Ascending aorta (tissue), 2 donors: ENCODE data around the gene GC. TPM values are rescaled to one million over a fixed set of nuclear protein-coding genes. Genes with fewer than 3 reads are reported as not detected.
"Not testable (repeated sequence)": the region's sequence is repeated elsewhere in the genome, so short reads cannot be mapped to it uniquely, and the experiment has no call there.

Experiments used
- DNase-seq, 2 donors: peaks; one replicate each; pipeline ENCODE4 v3.0.0-alpha.2; 2019; ENCODE audit warnings: low spot score in 2 of 2
- H3K27ac ChIP-seq, 2 donors: fragments of 200-600 bp; sonication (generic); one replicate each; pipeline ENCODE4 v1.5.1; 2016 to 2017; ENCODE audit warnings: mild to moderate bottlenecking in 1 of 2
- H3K27me3 ChIP-seq: fragments of 200-600 bp; sonication (generic); one replicate; pipeline ENCODE4 v1.5.1; 2017
- H3K36me3 ChIP-seq, 2 donors: fragments of 200-600 bp; sonication (generic); one replicate each; pipeline ENCODE4 v1.5.1; 2016
- H3K4me1 ChIP-seq, 2 donors: fragments of 200-600 bp; sonication (generic); one replicate each; pipeline ENCODE4 v1.5.1; 2016 to 2017; ENCODE audit warnings: mild to moderate bottlenecking in 1 of 2
- H3K4me3 ChIP-seq, 2 donors: fragments of 200-600 bp; sonication (generic); one replicate each; pipeline ENCODE4 v1.5.1; 2016 to 2017; ENCODE audit warnings: mild to moderate bottlenecking in 1 of 2
- H3K9me3 ChIP-seq, 2 donors: fragments of 200-600 bp; sonication (generic); one replicate each; pipeline ENCODE4 v1.5.1; 2016
- intact Hi-C: fragments of 100-400 bp; cut with DNase I; formaldehyde crosslinking; loops from one replicate; pipeline ENCODE4 v1.15.1; 2023
- total RNA-seq: library from RNA; depleted of rRNA; stranded (reverse); fragments of >200 nt; gene quantifications from one replicate; pipeline ENCODE4 v1.1.0, GENCODE V29; 2016
- TF ChIP-seq, protein P1 (sequence below), 3 experiments: fragments of 200-600 bp in 2 of 3; fragments of 450-650 bp in 1 of 3; sonication (generic) in 2 of 3; IDR thresholded peaks; one replicate each; pipeline ENCODE4 v1.5.1; 2016 to 2019; ENCODE audit warnings: antibody characterized with exemption in 3 of 3, mild to moderate bottlenecking in 1 of 3, moderate library complexity in 1 of 3

Gene GC
- total RNA-seq, 1 donor from 2014 or later, result 30.0 TPM

DNA sequence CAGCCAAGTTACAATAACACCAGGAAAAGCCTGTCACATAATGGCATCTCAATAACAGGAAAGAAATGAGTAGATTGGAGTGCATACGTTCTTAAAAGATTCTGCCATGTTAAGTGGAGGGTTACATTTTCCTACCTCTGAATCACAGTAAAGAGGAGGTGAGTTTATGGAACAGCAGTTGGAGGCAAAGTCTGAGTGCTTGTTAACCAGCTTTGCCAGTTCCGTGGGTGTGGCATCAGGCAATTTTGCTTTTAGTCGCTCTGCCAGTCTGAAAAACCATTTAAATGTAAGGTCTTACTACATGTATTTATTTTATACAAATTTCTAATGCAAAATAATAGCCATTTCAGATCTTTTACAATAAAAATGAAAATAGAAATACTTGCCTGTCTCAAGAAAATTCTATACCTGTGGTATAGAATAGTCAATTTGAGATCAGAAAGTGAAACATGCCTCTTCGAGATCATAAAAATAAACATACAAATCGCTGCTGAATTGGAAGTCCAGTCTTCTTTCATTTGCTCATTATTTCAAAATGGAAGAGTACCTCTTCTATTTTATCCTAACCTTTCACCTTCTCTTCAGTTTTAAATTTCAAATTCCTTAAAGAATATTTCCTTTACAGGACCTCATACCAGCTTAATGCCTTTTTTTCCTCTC is 31.4 kb downstream of the GC start:
- TF ChIP-seq, protein P1, sequence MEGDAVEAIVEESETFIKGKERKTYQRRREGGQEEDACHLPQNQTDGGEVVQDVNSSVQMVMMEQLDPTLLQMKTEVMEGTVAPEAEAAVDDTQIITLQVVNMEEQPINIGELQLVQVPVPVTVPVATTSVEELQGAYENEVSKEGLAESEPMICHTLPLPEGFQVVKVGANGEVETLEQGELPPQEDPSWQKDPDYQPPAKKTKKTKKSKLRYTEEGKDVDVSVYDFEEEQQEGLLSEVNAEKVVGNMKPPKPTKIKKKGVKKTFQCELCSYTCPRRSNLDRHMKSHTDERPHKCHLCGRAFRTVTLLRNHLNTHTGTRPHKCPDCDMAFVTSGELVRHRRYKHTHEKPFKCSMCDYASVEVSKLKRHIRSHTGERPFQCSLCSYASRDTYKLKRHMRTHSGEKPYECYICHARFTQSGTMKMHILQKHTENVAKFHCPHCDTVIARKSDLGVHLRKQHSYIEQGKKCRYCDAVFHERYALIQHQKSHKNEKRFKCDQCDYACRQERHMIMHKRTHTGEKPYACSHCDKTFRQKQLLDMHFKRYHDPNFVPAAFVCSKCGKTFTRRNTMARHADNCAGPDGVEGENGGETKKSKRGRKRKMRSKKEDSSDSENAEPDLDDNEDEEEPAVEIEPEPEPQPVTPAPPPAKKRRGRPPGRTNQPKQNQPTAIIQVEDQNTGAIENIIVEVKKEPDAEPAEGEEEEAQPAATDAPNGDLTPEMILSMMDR (IDR thresholded peaks at IDR 0.05), result no peak
- H3K27me3 ChIP-seq, result no peaks in the 10 kb centered on the region
- no peak overlapping the region for H3K27ac ChIP-seq
- H3K36me3 ChIP-seq, result no peaks in the 10 kb centered on the region
- intact Hi-C loops, result no loop called here
- no peaks in the 10 kb centered on the region for H3K9me3 ChIP-seq
- no peak for DNase-seq
- no peak overlapping the region for H3K4me3 ChIP-seq
- no peaks in the 10 kb centered on the region for H3K4me1 ChIP-seq

DNA sequence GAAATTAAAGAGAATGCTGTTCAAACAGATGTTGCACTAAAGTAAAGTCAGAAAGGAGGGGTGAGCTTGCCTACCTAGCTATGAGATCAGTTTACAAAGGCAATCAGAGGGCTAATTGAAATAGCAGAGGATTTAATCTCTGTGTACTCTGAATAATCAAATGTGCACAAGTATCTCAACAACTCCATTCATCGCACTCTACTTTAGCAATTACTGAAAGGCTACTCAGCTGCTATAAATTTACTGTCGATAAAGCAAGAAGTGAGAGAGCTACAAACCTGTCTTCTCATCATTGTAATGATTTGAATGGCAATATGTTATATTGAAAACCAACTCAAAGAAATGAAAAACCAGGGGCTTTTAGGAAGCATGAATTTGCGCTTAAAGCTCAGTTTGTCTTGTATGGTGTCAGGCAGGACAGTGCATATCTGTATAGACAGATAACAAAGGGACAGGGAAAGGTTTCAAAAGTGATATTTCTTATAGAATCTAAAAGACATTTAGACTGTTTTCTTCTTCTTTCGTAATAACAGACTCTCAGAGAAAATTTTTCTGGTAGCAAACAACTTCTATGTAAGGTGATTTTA is 34.8 kb downstream of the GC start:
- H3K4me3 ChIP-seq, result no peak overlapping the region
- DNase-seq, result no peak
- H3K9me3 ChIP-seq, result no peaks in the 10 kb centered on the region
- intact Hi-C loops, result no loop called here
- TF ChIP-seq, protein P1 (IDR thresholded peaks at IDR 0.05), result no peak
- no peaks in the 10 kb centered on the region for H3K4me1 ChIP-seq
- H3K27me3 ChIP-seq, result no peaks in the 10 kb centered on the region
- H3K36me3 ChIP-seq, result no peaks in the 10 kb centered on the region
- H3K27ac ChIP-seq, result no peak overlapping the region

DNA sequence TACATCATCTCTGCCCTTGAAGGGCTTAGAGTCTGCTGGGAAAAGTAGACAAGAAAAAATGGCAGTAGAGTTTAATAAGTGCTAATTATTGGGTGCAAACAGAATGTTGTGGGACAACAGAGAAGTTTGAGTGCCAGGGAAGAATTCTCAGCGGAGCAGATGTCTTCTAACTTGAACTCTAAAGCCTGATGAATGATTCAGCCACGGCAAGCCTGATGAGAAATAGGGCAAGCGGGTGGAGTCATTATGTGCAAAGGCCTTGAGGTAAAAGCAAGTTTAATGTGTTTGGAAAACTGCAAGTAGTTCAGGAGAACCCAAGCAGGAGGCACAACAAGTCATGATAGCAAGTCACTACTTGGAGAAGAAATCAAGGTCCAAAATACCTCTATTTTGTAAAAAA is 37.5 kb downstream of the GC start:
- no peaks in the 10 kb centered on the region for H3K36me3 ChIP-seq
- H3K4me3 ChIP-seq, result no peak overlapping the region
- intact Hi-C loops, result no loop called here
- H3K4me1 ChIP-seq, result no peaks in the 10 kb centered on the region
- no peaks in the 10 kb centered on the region for H3K9me3 ChIP-seq
- H3K27me3 ChIP-seq, result no peaks in the 10 kb centered on the region
- no peak for DNase-seq
- TF ChIP-seq, protein P1 (IDR thresholded peaks at IDR 0.05), result no peak
- no peak overlapping the region for H3K27ac ChIP-seq

DNA sequence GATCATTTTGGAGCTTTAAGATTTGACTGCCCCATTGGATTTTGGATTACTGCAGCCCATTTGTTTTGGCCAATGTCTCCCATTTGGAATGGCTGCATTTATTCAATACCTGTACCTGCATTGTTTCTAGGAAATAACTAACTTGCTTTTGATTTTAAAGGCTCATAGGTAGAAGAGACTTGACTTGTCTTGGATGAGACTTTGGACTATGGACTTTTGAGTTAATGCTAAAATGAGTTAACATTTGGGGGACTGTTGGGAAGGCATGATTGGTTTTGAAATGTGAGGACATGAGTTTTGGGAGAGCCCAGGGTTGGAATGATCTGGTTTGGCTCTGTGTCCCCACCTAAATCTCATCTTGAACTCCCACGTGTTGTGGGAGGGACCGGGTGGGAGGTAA is 45.1 kb downstream of the GC start:
- H3K4me3 ChIP-seq, H3K9me3 ChIP-seq, DNase-seq, H3K4me1 ChIP-seq, H3K27ac ChIP-seq, H3K27me3 ChIP-seq, intact Hi-C loops, H3K36me3 ChIP-seq: not testable (repeated sequence)

DNA sequence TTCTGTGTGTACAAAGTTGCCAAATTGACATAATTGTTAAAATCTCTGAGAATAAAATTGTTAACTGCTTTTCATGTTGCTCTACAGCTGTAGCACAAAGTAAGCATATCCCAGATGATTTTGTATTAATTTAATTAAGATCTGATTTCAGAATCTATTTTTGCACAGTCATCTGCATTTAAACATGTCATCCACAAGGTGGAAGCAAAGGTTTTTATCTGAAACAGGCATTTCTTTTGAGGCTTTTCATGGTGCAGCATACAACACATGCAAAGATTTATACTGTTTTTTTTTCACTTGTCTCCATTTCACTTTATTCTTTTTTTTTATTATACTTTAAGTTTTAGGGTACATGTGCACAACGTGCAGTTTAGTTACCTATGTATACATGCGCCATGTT is 51.2 kb downstream of the GC start:
- no peak for DNase-seq
- TF ChIP-seq, protein P1 (IDR thresholded peaks at IDR 0.05), result no peak
- H3K4me1 ChIP-seq, result no peaks in the 10 kb centered on the region
- no peaks in the 10 kb centered on the region for H3K9me3 ChIP-seq
- H3K36me3 ChIP-seq, result no peaks in the 10 kb centered on the region
- intact Hi-C loops, result no loop called here
- no peaks in the 10 kb centered on the region for H3K27me3 ChIP-seq
- H3K4me3 ChIP-seq, result no peak overlapping the region
- H3K27ac ChIP-seq, result no peak overlapping the region

DNA sequence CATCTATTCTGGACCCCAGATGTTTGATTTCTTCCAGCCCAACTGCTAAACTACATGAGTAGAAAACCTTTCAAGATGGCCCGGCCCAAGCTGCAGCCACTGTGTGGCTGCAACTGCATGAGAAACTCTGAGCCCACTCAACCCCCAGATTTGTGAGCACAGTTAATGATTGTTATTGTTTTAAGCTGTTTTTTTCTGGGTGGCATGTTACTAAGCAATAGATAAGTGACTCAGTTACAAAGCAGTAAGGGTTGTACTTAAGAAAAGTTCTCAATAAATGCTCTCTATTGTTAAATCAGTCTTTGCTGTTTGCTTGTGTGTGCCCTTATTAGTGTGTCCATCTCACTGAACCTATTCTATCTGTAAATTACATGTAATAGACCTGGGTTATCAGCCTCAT is 51.8 kb downstream of the GC start:
- Histone ChIP-seq H3K27ac (no peak overlapping the region), H3K27me3 (no peaks in the 10 kb centered on the region), H3K4me1 (no peaks in the 10 kb centered on the region), H3K4me3 (no peak overlapping the region), H3K9me3 (no peaks in the 10 kb centered on the region), H3K36me3 (no peaks in the 10 kb centered on the region)
- TF ChIP-seq, protein P1 (IDR thresholded peaks at IDR 0.05), result no peak
- intact Hi-C loops, result no loop called here
- DNase-seq, result no peak
